Stimulated activated CD4-positive, alpha-beta T cell treated with anti-CD3 and anti-CD28 coated beads, Interleukin-15, amount 100 ng/mL, for 48 hours (primary cell): ENCODE data around the gene LRRC56.

ENCODE experiments used
- DNase-seq, 2 donors: peaks; one replicate each; pipeline ENCODE4 v3.0.0-alpha.2; 2020; ENCODE audit warnings: low read depth in 2 of 2

Gene LRRC56

DNA sequence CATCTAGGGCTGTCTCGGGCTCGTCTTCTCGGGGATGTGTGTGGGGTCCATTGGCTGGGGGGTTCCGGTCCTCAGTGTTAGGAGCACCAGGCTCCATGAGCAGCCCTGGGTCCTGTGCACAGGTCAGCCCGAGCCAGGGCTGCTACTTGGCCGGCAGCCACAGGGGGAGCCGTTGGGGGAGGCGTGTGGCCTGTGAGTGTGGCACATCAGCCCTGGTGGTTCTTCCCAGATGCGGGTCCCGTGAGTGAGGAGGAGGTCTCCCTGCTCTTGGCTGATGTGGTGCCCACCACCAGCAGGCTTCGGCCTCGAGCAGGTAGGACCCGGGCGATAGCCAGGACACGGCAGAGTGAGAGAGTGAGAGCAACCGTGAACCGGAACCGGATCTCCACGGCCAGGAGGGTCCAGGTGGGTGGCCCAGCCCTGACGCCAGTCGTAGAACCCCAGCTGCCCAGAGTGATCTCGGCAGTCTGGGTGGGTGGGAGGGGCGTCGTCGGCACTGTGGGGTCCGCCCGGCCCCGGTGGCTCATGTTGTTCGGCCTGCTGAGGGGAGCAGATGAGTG, 59.9 kb downstream of the LRRC56 start:
- DNase-seq: no peak

- no peak for DNase-seq
These were observed 60.8 kb downstream of the LRRC56 start for GRCh38 chr11:598005-598680.

DNA sequence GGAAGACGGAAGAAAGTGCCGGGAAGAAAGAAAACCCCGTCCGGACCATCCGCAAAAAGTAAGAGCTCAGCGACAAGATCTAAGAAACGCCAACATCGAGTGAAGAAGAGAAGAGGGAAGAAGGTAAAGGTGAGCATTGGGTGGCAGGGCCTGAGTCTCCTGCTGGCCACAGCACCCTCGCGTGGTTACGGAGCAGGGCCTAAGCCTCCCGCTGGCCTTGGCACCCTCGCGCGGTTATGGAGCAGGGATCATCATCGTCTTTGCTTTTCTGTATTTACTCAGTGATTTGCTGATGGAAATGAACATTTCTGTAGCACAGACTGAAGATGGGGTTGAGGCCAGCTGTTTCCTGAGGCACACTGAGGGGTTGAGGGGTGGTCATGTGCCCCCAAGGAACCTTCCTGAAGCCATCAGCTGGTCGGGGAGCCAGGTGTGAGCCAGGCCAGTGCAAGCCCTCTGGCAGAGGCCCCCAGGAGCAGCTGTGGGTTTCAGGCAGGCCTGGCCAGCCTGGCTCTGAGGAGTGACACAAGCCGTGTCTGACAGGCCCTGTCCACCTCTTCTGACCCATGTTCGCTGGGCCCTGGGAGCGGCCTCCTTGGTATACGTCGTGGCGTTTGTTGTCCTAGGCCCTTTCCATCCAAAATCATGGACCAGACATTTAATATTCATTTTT, 64.4 kb downstream of the LRRC56 start:
- DNase-seq: no peak

DNA sequence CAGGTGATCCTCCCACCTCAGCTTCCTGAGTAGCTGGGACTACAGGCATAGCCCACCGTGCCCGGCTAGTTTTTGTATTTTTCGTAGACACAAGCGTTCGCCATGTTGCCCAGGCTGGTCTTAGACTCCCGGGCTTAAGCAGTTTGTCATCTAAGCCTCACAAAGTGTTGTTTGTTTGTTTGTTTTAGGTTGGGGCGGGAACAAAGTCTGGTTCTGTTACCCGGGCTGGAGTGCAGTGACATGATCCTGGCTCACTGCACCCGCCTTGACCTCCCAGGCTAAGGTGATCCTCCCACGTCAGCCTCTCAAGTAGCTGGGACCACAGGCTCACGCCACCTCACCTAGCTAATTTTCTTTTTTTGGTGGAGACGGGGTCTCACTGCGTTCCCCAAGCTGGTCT, 65.8 kb downstream of the LRRC56 start:
- no peak for DNase-seq
